ENCODE results near the gene NKX6-2.

DNA sequence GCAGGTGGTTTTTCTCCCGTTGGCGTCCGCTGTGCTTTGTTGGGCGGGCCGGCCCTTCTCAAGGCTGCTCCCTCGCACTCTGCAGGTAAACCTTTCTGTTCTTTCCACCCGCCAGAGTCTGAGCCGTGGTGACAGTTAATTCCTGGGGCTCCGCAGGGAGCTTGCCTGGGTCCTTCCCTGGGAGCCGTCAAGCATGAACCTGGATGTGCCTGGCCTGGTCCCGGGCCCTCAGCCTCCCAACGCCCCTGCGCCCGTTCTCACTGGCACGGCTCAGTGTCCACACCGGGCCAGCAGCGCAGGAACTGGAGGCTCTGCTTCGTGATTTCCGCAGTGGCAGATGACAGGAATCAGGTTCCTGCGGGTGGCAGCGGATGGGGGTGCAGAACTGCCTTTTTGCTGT, 10.9 kb upstream of the NKX6-2 start:
- TF ChIP-seq CBX8 (IDR thresholded peaks at IDR 0.05; ENCODE audit: borderline replicate concordance, low read depth, low read length) (no peak), EZH2 (IDR thresholded peaks at IDR 0.05; ENCODE audit: low read depth, low read length, severe bottlenecking) (no peak), FOSL1 (IDR thresholded peaks at IDR 0.05; ENCODE audit: insufficient read depth, low read depth, low read length) (no peak), JUND (IDR thresholded peaks at IDR 0.05; ENCODE audit: low read length) (no peak), KDM1A (IDR thresholded peaks at IDR 0.05; ENCODE audit: borderline replicate concordance, low read length) (no peak)

All from H1 (cell line).